22Rv1 (cell line): ENCODE measurements around the gene NACA.

Experiments
- CTCF ChIP-seq: fragments of 450-650 bp; IDR thresholded peaks from 2 replicates; pipeline ENCODE4 v1.5.1; 2017; ENCODE audit warnings: mild to moderate bottlenecking
- ZFX ChIP-seq: fragments of 450-650 bp; IDR thresholded peaks from 2 replicates; pipeline ENCODE4 v1.6.1; 2017; ENCODE audit warnings: antibody characterized with exemption, borderline replicate concordance

GRCh38 chr12:56766535-56766934 lies 41.4 kb upstream of the NACA start:
- TF ChIP-seq CTCF (no peak), ZFX (no peak)
